Thyroid gland (tissue), 4 donors: ENCODE data around the gene NCKAP5.

Source experiments
- POLR2A ChIP-seq, 2 donors: fragments of 450-650 bp; IDR thresholded peaks; one replicate each; pipeline ENCODE4 v1.6.1; 2017; ENCODE audit warnings: antibody characterized with exemption in 2 of 2, mild to moderate bottlenecking in 2 of 2, moderate library complexity in 1 of 2
- TF ChIP-seq, protein P1 (sequence below), 6 experiments: fragments of 200-600 bp in 3 of 6; fragments of 450-650 bp in 3 of 6; sonication (generic) in 3 of 6; IDR thresholded peaks; one replicate each; pipeline ENCODE4 v1.5.1; 2016 to 2019; ENCODE audit warnings: antibody characterized with exemption in 6 of 6, mild to moderate bottlenecking in 2 of 6, inconsistent platforms in 1 of 6, moderate library complexity in 1 of 6

DNA sequence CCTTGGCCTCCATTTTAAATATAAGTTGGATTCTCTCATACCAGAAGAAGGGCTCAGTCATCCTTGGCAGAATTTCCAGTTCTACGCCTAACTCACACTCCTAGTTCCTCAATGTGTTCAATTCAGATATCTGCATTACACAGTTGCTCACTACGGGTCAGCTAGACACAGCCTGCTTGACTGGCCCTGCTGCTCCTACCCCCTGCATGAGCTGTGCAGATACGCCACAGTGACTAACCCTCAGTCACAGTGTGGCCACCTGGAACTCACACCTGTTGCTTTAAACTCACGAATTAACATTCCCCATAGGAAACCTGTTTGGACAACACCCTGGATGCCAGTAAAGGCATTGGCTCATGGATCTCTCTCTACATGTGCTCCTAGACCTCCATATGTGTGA, 429.6 kb downstream of the NCKAP5 start:
- TF ChIP-seq, protein P1, sequence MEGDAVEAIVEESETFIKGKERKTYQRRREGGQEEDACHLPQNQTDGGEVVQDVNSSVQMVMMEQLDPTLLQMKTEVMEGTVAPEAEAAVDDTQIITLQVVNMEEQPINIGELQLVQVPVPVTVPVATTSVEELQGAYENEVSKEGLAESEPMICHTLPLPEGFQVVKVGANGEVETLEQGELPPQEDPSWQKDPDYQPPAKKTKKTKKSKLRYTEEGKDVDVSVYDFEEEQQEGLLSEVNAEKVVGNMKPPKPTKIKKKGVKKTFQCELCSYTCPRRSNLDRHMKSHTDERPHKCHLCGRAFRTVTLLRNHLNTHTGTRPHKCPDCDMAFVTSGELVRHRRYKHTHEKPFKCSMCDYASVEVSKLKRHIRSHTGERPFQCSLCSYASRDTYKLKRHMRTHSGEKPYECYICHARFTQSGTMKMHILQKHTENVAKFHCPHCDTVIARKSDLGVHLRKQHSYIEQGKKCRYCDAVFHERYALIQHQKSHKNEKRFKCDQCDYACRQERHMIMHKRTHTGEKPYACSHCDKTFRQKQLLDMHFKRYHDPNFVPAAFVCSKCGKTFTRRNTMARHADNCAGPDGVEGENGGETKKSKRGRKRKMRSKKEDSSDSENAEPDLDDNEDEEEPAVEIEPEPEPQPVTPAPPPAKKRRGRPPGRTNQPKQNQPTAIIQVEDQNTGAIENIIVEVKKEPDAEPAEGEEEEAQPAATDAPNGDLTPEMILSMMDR (IDR thresholded peaks at IDR 0.05) = no peak
- TF ChIP-seq POLR2A (IDR thresholded peaks at IDR 0.05) = no peak
